Activated T-helper 1 cell treated with anti-CD3 and anti-CD28 coated beads, Interleukin-2, amount 50 U/mL, for 16 hours (primary cell): ENCODE measurements around the gene KNL1.
"Not testable (repeated sequence)": the region's sequence is repeated elsewhere in the genome, so short reads cannot be mapped to it uniquely, and the experiment has no call there.

Experiments used
- DNase-seq, 2 donors: peaks; one replicate each; pipeline ENCODE4 v3.0.0-alpha.2; 2020; ENCODE audit warnings: low read depth in 1 of 2, low spot score in 1 of 2

The KNL1 gene

GRCh38 chr15:40676290-40676689 lies 82.2 kb downstream of the KNL1 start:
- DNase-seq, result not testable (repeated sequence)

- not testable (repeated sequence) for DNase-seq
These were observed 82.9 kb downstream of the KNL1 start for GRCh38 chr15:40676906-40677305.

DNA sequence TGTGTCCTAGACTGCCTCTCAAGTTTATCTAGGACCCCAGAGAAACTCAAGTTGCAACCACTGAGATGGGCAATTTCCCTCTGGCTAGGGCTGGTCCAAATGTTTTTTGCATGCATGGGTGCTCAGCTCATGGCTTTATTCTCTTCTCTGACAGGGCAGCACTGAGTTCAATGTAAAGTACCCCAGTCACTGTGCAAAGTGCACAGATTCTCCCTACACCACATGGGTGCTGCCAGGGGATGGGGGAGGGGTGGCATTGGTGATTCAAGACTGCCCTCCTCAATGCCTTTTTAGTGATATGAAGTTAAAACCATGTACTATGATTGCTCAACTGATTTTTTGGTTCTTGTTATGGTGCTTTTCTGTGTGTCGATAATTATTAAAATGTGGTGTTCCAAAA lies 86.1 kb downstream of the KNL1 start:
- no peak for DNase-seq

- not testable (repeated sequence) for DNase-seq
These were observed 86.9 kb downstream of the KNL1 start for GRCh38 chr15:40680959-40681358.

DNA sequence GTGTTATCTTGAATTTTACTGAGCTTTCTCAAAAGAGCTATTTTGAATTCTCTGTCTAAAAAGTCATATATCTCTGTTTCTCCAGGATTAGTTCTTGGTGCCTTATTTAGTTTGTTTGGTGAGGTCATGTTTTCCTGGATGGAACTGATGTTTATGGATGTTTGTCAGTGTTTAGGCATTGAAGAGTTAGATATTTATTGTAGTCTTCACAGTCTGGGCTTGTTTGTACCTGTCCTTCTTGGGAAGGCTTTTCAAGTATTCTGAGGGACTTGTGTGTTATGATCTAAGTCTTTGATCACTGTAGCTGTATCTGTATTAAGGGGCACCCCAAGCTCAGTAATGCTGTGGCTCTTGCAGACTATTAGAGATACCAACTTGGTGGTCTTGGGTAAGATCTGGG lies 90.3 kb downstream of the KNL1 start:
- DNase-seq, result no peak

DNA sequence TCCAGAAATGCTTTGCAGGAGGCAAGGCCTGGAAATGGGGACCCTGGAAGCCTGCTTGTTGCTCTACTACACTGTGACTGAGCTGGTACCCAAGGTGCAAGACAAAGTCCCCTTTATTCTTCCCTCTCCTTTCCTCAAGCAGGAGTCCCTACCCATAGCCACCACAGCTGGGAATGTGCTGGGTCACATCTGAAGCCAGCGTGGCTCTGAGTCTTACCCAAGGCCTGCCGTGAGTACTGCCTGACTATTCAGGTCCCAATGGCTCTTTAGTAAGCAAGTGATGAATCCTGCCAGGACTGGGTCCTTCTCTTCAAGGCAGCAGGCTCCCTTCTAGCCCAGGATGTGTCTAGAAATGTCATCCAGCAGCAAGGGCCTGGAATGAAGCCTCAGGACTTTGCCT lies 91.3 kb downstream of the KNL1 start:
- no peak for DNase-seq

DNA sequence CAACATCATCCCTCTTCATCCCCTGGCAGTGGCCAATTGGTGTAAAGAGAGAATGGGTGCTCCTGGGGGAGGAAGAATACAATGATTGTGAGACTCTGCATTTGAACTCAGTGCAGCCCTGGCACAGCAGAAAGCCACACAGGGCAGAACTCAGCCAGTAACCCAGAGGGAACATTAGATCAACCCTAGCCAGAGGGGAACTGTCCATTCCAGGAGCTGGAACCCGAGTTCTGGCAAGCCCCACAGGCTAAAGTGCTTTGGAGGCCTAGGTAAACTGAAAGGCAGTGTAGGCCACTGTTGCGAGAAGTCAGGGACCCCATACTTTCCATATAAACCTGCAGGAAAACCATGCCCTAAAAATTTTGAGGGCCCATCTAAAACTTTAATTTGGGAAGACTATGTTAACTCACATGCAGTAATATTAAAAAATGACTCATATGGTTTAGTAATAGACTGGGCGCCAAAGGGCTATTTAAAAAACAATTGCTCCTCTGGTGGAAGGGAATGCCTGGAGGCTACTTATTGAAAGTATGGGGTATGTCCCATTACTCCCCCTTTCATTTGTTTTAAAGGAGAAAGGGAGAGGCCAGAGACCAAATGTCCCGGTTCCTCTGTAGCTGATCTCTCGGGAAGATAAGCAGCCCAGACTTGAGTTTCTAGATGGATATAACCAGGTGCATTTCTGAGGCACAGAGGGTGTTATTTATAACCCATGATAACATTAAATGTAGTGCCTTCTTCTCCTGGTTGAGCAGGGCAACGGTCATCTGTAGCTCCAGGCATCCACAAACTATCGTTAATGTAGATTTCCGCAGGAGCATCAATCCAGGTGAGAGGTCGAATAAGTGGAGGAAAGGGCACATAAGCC lies 95.1 kb downstream of the KNL1 start:
- DNase-seq, result no peak

GRCh38 chr15:40691737-40692136 lies 97.7 kb downstream of the KNL1 start:
- DNase-seq, result no peak

GRCh38 chr15:40693904-40694687 lies 100.0 kb downstream of the KNL1 start:
- no peak for DNase-seq

GRCh38 chr15:40694688-40695468 lies 100.8 kb downstream of the KNL1 start, which contains the start of gene RAD51:
Gene RAD51, plus strand, starts transcription at chr15:40695174. Its CDS starts 3,585 bp downstream, at chr15:40698759.
- peak; percentile 86 to 91 for DNase-seq

- no peak for DNase-seq
These were observed 101.4 kb downstream of the KNL1 start for GRCh38 chr15:40695469-40695890.

GRCh38 chr15:40696228-40696627 lies 102.2 kb downstream of the KNL1 start:
- no peak for DNase-seq

- DNase-seq, result no peak
These were observed 103.9 kb downstream of the KNL1 start for GRCh38 chr15:40697916-40698315.

- no peak for DNase-seq
These were observed 108.0 kb downstream of the KNL1 start for GRCh38 chr15:40702077-40702476.

DNA sequence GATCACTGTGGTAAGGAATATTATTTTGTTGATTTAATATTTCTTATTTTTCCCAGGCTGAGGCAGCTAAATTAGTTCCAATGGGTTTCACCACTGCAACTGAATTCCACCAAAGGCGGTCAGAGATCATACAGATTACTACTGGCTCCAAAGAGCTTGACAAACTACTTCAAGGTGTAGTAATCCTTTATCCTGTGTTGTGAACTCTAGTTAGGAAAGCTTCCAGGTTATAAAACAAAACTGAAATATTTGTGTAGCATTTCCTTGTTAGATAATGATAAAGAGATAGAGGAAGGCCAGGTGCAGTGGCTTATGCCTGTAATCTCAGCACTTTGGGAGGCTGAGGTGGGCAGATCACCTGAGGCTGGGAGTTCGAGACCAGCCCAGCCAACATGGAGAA lies 112.1 kb downstream of the KNL1 start:
- DNase-seq, result no peak
